Measurements from ENCODE around the gene SERPINB6. TPM values are rescaled to one million over a fixed set of nuclear protein-coding genes. Genes with fewer than 3 reads are reported as not detected.

Gene SERPINB6
- total and polyA plus RNA-seq, 9 of the 15 experiments (the other 6 are each of a cell fraction or from before 2014, with no cell fraction given): 86.6 to 211 (median 143) TPM

DNA sequence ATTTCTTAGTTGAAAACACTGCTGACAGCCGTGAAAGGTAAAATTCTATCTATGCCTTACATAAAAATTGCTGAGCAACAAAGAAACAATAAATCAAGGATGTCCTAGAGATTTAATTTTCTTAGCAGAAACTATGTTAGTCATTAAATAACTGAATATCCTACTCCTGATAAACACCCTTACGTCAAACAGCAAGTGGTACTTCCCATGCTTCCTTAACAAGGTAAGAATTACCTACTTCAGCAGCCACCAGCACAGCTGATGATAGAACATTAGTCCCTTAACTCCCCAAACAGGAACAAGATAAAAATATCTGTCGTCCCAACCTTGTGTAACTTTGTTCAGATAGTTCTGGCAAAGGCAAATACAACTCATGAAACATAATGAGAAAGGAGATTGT lies 8.7 kb downstream of the SERPINB6 start (continued):
- TF ChIP-seq, protein P1, sequence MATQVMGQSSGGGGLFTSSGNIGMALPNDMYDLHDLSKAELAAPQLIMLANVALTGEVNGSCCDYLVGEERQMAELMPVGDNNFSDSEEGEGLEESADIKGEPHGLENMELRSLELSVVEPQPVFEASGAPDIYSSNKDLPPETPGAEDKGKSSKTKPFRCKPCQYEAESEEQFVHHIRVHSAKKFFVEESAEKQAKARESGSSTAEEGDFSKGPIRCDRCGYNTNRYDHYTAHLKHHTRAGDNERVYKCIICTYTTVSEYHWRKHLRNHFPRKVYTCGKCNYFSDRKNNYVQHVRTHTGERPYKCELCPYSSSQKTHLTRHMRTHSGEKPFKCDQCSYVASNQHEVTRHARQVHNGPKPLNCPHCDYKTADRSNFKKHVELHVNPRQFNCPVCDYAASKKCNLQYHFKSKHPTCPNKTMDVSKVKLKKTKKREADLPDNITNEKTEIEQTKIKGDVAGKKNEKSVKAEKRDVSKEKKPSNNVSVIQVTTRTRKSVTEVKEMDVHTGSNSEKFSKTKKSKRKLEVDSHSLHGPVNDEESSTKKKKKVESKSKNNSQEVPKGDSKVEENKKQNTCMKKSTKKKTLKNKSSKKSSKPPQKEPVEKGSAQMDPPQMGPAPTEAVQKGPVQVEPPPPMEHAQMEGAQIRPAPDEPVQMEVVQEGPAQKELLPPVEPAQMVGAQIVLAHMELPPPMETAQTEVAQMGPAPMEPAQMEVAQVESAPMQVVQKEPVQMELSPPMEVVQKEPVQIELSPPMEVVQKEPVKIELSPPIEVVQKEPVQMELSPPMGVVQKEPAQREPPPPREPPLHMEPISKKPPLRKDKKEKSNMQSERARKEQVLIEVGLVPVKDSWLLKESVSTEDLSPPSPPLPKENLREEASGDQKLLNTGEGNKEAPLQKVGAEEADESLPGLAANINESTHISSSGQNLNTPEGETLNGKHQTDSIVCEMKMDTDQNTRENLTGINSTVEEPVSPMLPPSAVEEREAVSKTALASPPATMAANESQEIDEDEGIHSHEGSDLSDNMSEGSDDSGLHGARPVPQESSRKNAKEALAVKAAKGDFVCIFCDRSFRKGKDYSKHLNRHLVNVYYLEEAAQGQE (IDR thresholded peaks at IDR 0.05; ENCODE audit: borderline replicate concordance): no peak
- TF ChIP-seq, protein P1 (CRISPR knock-in tag; IDR thresholded peaks at IDR 0.05; ENCODE audit: low read depth): no peak
- no peak for TF ChIP-seq HSF4 (CRISPR knock-in tag; IDR thresholded peaks at IDR 0.05; ENCODE audit: borderline replicate concordance)
- TF ChIP-seq, protein P2, sequence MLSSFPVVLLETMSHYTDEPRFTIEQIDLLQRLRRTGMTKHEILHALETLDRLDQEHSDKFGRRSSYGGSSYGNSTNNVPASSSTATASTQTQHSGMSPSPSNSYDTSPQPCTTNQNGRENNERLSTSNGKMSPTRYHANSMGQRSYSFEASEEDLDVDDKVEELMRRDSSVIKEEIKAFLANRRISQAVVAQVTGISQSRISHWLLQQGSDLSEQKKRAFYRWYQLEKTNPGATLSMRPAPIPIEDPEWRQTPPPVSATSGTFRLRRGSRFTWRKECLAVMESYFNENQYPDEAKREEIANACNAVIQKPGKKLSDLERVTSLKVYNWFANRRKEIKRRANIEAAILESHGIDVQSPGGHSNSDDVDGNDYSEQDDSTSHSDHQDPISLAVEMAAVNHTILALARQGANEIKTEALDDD (IDR thresholded peaks at IDR 0.05): peak; percentile 84
- TF ChIP-seq ZNF766 (CRISPR knock-in tag; conservative IDR thresholded peaks at IDR 0.05): no peak
- TF ChIP-seq PCBP1 (IDR thresholded peaks at IDR 0.05; ENCODE audit: low read depth, low read length, poor library complexity, severe bottlenecking): no peak
- no peak for TF ChIP-seq RFX5 (IDR thresholded peaks at IDR 0.05; ENCODE audit: low read depth, low read length)
- TF ChIP-seq KDM4B (IDR thresholded peaks at IDR 0.05; ENCODE audit: borderline replicate concordance in 2 of 2, low read depth in 1 of 2): no peak
- TF ChIP-seq NFATC3 (IDR thresholded peaks at IDR 0.05): no peak
- TF ChIP-seq ESRRB (CRISPR knock-in tag; IDR thresholded peaks at IDR 0.05; ENCODE audit: borderline replicate concordance): no peak
- TF ChIP-seq CTBP1 (IDR thresholded peaks at IDR 0.05; ENCODE audit: borderline replicate concordance): peak; percentile 38; the same call in 1 of the 2 replicates
- TF ChIP-seq, protein P3, sequence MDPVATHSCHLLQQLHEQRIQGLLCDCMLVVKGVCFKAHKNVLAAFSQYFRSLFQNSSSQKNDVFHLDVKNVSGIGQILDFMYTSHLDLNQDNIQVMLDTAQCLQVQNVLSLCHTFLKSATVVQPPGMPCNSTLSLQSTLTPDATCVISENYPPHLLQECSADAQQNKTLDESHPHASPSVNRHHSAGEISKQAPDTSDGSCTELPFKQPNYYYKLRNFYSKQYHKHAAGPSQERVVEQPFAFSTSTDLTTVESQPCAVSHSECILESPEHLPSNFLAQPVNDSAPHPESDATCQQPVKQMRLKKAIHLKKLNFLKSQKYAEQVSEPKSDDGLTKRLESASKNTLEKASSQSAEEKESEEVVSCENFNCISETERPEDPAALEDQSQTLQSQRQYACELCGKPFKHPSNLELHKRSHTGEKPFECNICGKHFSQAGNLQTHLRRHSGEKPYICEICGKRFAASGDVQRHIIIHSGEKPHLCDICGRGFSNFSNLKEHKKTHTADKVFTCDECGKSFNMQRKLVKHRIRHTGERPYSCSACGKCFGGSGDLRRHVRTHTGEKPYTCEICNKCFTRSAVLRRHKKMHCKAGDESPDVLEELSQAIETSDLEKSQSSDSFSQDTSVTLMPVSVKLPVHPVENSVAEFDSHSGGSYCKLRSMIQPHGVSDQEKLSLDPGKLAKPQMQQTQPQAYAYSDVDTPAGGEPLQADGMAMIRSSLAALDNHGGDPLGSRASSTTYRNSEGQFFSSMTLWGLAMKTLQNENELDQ (CRISPR knock-in tag; IDR thresholded peaks at IDR 0.05; ENCODE audit: borderline replicate concordance): no peak
- 0 out of 2 replicates have a peak, but pooled peaks have one; percentile 15 for TF ChIP-seq STAT5A (IDR thresholded peaks at IDR 0.05; ENCODE audit: borderline replicate concordance, low read length)
- TF ChIP-seq CBFA2T2 (conservative IDR thresholded peaks at IDR 0.05): peak; percentile 84
- no peak for TF ChIP-seq THRAP3 (IDR thresholded peaks at IDR 0.05; ENCODE audit: borderline replicate concordance)
- TF ChIP-seq CREBBP (IDR thresholded peaks at IDR 0.05; ENCODE audit: low read depth, low read length): no peak
- TF ChIP-seq FUS (optimal IDR thresholded peaks at IDR 0.05; ENCODE audit: low read depth, low read length): no peak
- no peak for TF ChIP-seq TAF9B (IDR thresholded peaks at IDR 0.05; ENCODE audit: partially characterized antibody)
- TF ChIP-seq MECOM (CRISPR knock-in tag; IDR thresholded peaks at IDR 0.05): no peak

All from K562 (cell line).